NCI-H526 treated with DMSO at 0.1 percent for 48 hours (cell line): ENCODE measurements around the gene ITSN2.
"Not testable (repeated sequence)": the region's sequence is repeated elsewhere in the genome, so short reads cannot be mapped to it uniquely, and the experiment has no call there.

ENCODE experiments used
- DNase-seq: peaks from one replicate; lab custom pipeline; 2025; lab: John Stamatoyannopoulos, UW

Gene ITSN2

GRCh38 chr2:24363301-24363700 lies 3.0 kb upstream of the ITSN2 start:
- no peak for DNase-seq

DNA sequence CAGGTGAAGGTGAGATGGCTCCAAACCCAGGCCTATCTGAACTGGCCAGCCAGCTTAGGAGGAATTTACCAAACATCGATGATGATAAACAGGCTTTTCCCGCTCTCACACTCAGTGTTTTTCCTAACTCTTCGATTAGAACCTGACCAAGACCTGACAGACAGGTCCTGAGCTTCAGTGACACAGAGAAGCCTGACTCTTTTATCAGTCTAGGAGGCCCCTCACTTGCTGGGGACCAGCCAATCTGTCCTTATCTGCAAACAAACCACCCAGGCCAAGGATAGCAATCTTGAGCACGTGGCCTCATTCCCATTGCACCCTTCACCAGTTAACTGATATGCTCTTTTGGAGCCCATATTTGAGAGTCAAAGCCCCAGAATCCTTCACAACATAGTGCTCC lies 1.9 kb upstream of the ITSN2 start:
- DNase-seq: no peak

- DNase-seq: no peak
These were observed 611 bp upstream of the ITSN2 start for GRCh38 chr2:24360963-24361330.

DNA sequence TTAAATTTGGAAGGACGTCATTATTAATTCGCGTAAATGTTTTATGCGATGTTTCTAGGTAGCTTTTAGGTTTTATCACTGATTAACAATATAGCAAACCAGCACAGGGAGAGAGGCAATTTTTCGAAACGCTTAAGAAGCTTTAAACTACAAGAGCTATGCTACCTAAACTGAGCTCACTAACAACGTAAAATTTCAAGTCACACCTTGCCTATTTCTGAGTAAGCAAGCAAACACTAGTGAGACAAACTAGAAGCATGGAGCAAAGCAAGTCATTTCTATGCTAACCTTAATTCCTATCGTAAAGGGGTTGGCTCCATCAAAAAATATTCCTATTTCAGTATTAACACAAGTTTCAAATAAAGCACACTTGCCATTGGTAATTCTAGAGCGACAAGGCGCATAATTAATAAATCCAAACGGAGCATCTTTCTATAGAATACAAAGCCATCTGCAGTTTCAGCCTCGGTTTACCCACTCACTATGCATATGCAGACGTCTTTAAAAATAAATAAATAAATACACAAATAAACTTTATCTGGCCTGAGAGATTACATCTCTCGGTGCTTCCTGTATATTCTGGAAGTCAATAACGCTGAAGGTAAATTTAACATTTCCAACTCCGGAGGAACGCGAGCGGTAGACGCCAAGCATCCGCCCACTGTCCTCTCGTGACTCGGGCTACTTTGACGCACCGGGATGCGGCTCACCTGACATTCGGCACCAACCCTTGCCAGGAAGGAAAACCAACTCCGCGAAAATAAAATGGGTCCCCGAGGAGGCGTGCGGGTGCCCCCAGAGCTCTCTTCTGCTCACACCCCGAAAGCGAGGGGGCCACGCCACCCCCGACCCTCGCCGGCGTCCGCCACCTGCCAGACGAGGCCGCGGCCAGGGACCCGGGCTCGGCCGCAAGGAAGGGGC lies 947 bp downstream of the ITSN2 start:
- DNase-seq: peak; percentile 63

GRCh38 chr2:24357767-24358166 lies 2.6 kb downstream of the ITSN2 start:
- not testable (repeated sequence) for DNase-seq

GRCh38 chr2:24357115-24357514 lies 3.2 kb downstream of the ITSN2 start:
- not testable (repeated sequence) for DNase-seq

DNA sequence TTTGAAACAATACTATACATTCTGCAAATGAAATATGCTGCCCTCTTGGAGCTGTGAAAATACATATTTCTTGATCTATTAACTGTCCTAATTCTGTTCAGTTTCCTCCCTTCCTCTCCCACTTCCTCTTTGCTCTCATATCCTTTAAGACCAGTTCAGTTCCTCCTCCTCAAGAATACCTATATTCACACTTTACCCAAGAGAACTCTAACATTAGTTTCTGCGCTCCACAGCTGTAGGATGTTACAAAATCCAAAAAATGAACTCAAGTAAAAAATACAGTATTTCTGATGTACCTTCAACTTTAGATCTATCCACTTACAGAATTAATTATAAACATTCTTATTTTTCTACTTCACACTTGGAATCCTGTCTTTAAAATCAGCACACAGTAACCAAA lies 5.4 kb downstream of the ITSN2 start:
- no peak for DNase-seq

DNA sequence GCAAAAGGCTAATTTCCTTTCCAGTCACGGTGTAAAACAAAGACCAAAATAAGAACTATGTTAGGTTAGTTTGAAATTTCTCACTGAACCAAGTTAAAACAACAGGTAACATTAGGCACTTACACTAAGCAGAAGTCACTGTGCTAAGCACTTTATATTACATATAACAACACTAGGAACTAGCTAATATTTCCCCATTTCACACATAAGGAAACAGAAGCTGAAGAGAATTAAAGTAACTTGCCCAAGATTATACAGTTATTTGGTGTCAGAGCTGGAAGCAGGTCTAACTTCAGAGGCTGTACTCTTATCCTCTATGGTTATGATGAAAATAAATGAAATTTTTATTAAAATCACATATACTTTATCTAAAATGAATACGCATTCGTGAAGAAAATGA lies 5.9 kb downstream of the ITSN2 start:
- DNase-seq: no peak

- no peak for DNase-seq
These were observed 6.4 kb downstream of the ITSN2 start for GRCh38 chr2:24353973-24354372.

- no peak for DNase-seq
These were observed 7.0 kb downstream of the ITSN2 start for GRCh38 chr2:24353364-24353763.

- DNase-seq: no peak
These were observed 7.7 kb downstream of the ITSN2 start for GRCh38 chr2:24352664-24353063.

DNA sequence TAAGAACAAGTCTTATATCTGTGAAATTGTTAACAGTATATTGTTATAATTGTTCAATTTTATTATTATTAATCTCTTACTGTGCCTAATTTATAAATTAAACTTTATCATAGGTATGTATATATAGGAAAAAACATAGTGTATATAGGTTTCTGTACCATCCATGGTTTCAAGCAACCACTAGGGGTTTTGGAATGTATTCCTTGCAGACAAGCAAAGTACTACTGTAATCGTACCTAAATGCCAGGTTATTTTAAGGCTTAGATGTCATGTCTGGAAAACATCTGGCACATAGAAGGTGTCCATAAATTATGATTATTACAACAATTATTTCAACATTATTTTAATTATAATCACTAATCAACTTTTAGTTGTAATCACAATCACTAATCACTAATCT lies 8.4 kb downstream of the ITSN2 start:
- DNase-seq: no peak

- DNase-seq: no peak
These were observed 8.8 kb downstream of the ITSN2 start for GRCh38 chr2:24351627-24351938.

- DNase-seq: no peak
These were observed 9.3 kb downstream of the ITSN2 start for GRCh38 chr2:24350826-24351626.

GRCh38 chr2:24349097-24349496 lies 11.2 kb downstream of the ITSN2 start:
- DNase-seq: no peak

GRCh38 chr2:24345937-24346336 lies 14.4 kb downstream of the ITSN2 start:
- no peak for DNase-seq

- DNase-seq: no peak
These were observed 17.0 kb downstream of the ITSN2 start for GRCh38 chr2:24343225-24343882.

GRCh38 chr2:24342110-24342910 lies 18.0 kb downstream of the ITSN2 start:
- peak; percentile 91 for DNase-seq

DNA sequence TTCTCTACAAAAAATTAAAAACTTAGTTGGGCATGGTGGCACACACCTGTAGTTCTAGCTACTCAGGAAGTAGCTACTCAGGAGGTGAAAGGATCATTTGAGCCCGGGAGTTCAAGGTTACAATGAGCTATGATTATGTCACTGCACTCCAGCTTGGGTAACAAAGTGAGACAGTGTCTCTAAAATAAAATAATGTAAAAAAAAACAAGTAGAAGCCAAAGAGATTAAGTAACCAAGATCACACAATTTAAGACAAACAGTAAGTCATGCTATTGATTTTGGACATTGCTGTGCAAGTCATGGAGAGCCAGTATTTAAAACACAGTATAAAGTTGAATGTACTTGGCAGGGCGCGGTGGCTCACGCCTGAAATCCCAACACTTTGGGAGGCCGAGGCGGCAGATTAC lies 20.5 kb downstream of the ITSN2 start:
- DNase-seq: no peak

GRCh38 chr2:24339098-24339497 lies 21.2 kb downstream of the ITSN2 start:
- not testable (repeated sequence) for DNase-seq

DNA sequence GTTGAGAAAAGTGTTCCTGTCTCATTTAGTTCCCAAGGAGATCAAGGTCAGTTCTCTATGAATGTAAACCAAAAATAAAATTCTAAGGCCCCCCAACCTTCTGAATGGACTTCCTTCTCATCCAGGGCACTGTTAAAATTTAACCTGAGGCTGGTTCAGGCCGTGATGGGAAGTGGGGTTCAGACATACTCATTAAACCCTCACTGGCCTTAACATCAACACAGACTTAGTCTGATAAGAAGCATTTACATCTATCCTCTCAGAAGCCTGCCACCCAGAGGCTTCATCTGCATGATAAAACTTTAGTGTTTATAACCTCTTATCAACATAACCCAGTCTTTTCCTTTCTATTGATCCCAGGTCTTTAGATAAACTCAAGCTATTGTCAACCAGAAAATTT lies 22.4 kb downstream of the ITSN2 start:
- no peak for DNase-seq

DNA sequence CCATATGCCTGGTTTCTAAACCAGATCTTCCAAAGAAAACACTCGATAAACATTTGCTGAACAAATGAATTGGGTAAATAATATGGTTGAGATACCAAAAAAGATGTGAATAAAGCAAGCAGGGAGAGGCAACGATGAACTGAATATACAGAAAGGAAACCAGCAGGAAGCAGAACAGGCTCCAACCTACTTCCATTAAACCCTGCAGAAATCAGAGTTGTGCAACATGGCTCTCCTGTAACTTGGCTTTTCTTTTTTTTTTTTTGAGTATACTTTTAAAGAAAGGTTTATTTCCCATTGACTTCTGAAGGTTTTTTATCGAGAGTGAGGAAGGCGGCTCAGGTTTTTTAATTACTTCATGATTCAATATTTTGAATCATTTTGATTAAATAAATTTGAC lies 23.5 kb downstream of the ITSN2 start:
- DNase-seq: no peak
